Uterus (tissue), 2 donors: Measurements from ENCODE around the gene DGKG.

Source experiments
- POLR2A ChIP-seq, 2 donors: fragments of 450-650 bp; IDR thresholded peaks; one replicate each; pipeline ENCODE4 v1.6.1; 2016; ENCODE audit warnings: antibody characterized with exemption in 2 of 2, mild to moderate bottlenecking in 1 of 2, moderate library complexity in 1 of 2
- TF ChIP-seq, protein P1 (sequence below), 4 experiments: fragments of 200-600 bp in 2 of 4; fragments of 450-650 bp in 2 of 4; sonication (generic) in 2 of 4; IDR thresholded peaks; one replicate each; pipeline ENCODE4 v1.5.1; 2016 to 2019; ENCODE audit warnings: antibody characterized with exemption in 4 of 4, mild to moderate bottlenecking in 2 of 4, moderate library complexity in 1 of 4

GRCh38 chr3:186401556-186401955 is 39.5 kb upstream of the DGKG start:
- TF ChIP-seq, protein P1, sequence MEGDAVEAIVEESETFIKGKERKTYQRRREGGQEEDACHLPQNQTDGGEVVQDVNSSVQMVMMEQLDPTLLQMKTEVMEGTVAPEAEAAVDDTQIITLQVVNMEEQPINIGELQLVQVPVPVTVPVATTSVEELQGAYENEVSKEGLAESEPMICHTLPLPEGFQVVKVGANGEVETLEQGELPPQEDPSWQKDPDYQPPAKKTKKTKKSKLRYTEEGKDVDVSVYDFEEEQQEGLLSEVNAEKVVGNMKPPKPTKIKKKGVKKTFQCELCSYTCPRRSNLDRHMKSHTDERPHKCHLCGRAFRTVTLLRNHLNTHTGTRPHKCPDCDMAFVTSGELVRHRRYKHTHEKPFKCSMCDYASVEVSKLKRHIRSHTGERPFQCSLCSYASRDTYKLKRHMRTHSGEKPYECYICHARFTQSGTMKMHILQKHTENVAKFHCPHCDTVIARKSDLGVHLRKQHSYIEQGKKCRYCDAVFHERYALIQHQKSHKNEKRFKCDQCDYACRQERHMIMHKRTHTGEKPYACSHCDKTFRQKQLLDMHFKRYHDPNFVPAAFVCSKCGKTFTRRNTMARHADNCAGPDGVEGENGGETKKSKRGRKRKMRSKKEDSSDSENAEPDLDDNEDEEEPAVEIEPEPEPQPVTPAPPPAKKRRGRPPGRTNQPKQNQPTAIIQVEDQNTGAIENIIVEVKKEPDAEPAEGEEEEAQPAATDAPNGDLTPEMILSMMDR (IDR thresholded peaks at IDR 0.05) = no peak
- TF ChIP-seq POLR2A (IDR thresholded peaks at IDR 0.05) = no peak
